Hepatocyte (in vitro differentiated cells): Measurements from ENCODE around the gene PRMT5. TPM values are rescaled to one million over a fixed set of nuclear protein-coding genes. Genes with fewer than 3 reads are reported as not detected.
"Not testable (repeated sequence)": the region's sequence is repeated elsewhere in the genome, so short reads cannot be mapped to it uniquely, and the experiment has no call there.

Experiments used
- DNase-seq: peaks from one replicate; pipeline ENCODE4 v3.0.0-alpha.2; 2016; ENCODE audit warnings: low spot score
- H2AFZ ChIP-seq: fragments of 200-600 bp; sonication (generic); 2 replicates; pipeline ENCODE4 v1.6.0; 2016; ENCODE audit warnings: antibody characterized with exemption, mild to moderate bottlenecking
- H3K27ac ChIP-seq: fragments of 200-600 bp; sonication (generic); 2 replicates; pipeline ENCODE4 v1.5.1; 2016; ENCODE audit warnings: mild to moderate bottlenecking
- H3K27me3 ChIP-seq: fragments of 200-600 bp; sonication (generic); 2 replicates; pipeline ENCODE4 v1.6.1; 2016
- H3K36me3 ChIP-seq: fragments of 200-600 bp; sonication (generic); replicated peaks from 2 replicates; pipeline ENCODE4 v1.5.1; 2016; ENCODE audit warnings: low read depth; ENCODE audit not compliant: insufficient read depth
- H3K4me1 ChIP-seq: fragments of 200-600 bp; sonication (generic); 2 replicates; pipeline ENCODE4 v1.5.1; 2016; ENCODE audit warnings: mild to moderate bottlenecking, moderate library complexity; ENCODE audit not compliant: insufficient read depth
- H3K4me2 ChIP-seq: fragments of 200-600 bp; sonication (generic); 2 replicates; pipeline ENCODE4 v1.6.0; 2016
- H3K4me3 ChIP-seq: fragments of 200-600 bp; sonication (generic); 2 replicates; pipeline ENCODE4 v1.5.1; 2016; ENCODE audit warnings: mild to moderate bottlenecking
- H3K79me2 ChIP-seq: fragments of 200-600 bp; sonication (generic); 2 replicates; pipeline ENCODE4 v1.6.0; 2017; ENCODE audit warnings: mild to moderate bottlenecking
- H3K9me2 ChIP-seq: fragments of 200-600 bp; sonication (generic); replicated peaks from 2 replicates; pipeline ENCODE4 v1.6.0; 2017; ENCODE audit warnings: mild to moderate bottlenecking; ENCODE audit not compliant: insufficient read depth
- H3K9me3 ChIP-seq: fragments of 200-600 bp; sonication (generic); 2 replicates; pipeline ENCODE4 v1.5.1; 2016; ENCODE audit warnings: low read depth, mild to moderate bottlenecking
- H4K20me1 ChIP-seq: fragments of 200-600 bp; sonication (generic); 2 replicates; pipeline ENCODE4 v1.6.0; 2016; ENCODE audit warnings: mild to moderate bottlenecking; ENCODE audit not compliant: insufficient read depth, poor library complexity, severe bottlenecking
- CTCF ChIP-seq: fragments of 200-600 bp; sonication (generic); IDR thresholded peaks from 2 replicates; pipeline ENCODE4 v1.5.1; 2016; ENCODE audit warnings: antibody characterized with exemption, mild to moderate bottlenecking; ENCODE audit not compliant: poor library complexity
- EZH2 ChIP-seq: fragments of 200-600 bp; sonication (generic); IDR thresholded peaks from 2 replicates; pipeline ENCODE4 v1.6.1; 2016; ENCODE audit warnings: antibody characterized with exemption, mild to moderate bottlenecking, borderline replicate concordance
- EZH2phosphoT487 ChIP-seq: fragments of 200-600 bp; sonication (generic); IDR thresholded peaks from one replicate; pipeline ENCODE4 v1.6.1; 2018; ENCODE audit warnings: antibody characterized with exemption, mild to moderate bottlenecking, low read depth, moderate library complexity; ENCODE audit not compliant: unreplicated experiment, severe bottlenecking
- WGBS: methylation state at CpG from one replicate; pipeline ENCODE4 v1.1.6; 2016; ENCODE audit warnings: low lambda C conversion rate; ENCODE audit errors: missing lambda C conversion rate; 5-methylcytosine and 5-hydroxymethylcytosine counted together
- polyA plus RNA-seq: library from polyadenylated mRNA; unstranded; fragments of >200 nt; fragmentation: Nextera tagmentation; extraction: Ambion mirVana; gene quantifications from 2 replicates; pipeline ENCODE4 v1.2.1, GENCODE V29; 2016
- total RNA-seq: library from RNA; depleted of rRNA; stranded (reverse); fragments of >200 nt; gene quantifications from 2 replicates; pipeline ENCODE4 v1.2.3, GENCODE V29; 2014

Gene PRMT5
- total and polyA plus RNA-seq, 2 experiments from 2014 or later: 52.2 to 72.3 TPM

- H3K36me3 ChIP-seq: no peaks in the 10 kb centered on the region
- 52% methylated on average over 4 of the region's 4 CpGs for WGBS
- H3K4me1 ChIP-seq: peaks cover 9% of the 10 kb centered on the region
- no peaks in the 10 kb centered on the region for H3K9me2 ChIP-seq
- H3K4me3 ChIP-seq: no peak overlapping the region
- TF ChIP-seq EZH2 (no peak), EZH2phosphoT487 (no peak), CTCF (no peak)
- H3K4me2 ChIP-seq: no peak overlapping the region
- H3K9me3 ChIP-seq: no peaks in the 10 kb centered on the region
- no peaks in the 10 kb centered on the region for H4K20me1 ChIP-seq
- no peak for DNase-seq
- no peaks in the 10 kb centered on the region for H3K27me3 ChIP-seq
- H2AFZ ChIP-seq: no peak overlapping the region
- peak overlapping the region; percentile 71 for H3K27ac ChIP-seq
- no peaks in the 10 kb centered on the region for H3K79me2 ChIP-seq
Observed at GRCh38 chr14:22966783-22967269, 37.6 kb upstream of the PRMT5 start.

GRCh38 chr14:22965916-22966782 lies 37.0 kb upstream of the PRMT5 start:
- not testable (repeated sequence) for H3K9me2 ChIP-seq, H2AFZ ChIP-seq, H3K4me2 ChIP-seq, H3K4me1 ChIP-seq, H4K20me1 ChIP-seq, DNase-seq, H3K4me3 ChIP-seq, H3K36me3 ChIP-seq, H3K27me3 ChIP-seq, H3K9me3 ChIP-seq, H3K79me2 ChIP-seq
- WGBS: 60% methylated on average over 15 of the region's 15 CpGs
- H3K27ac ChIP-seq: peak overlapping the region; percentile 71

- Histone ChIP-seq H3K9me2 (no peaks in the 10 kb centered on the region), H3K9me3 (no peaks in the 10 kb centered on the region), H3K4me3 (no peak overlapping the region), H3K4me2 (no peak overlapping the region), H3K27me3 (no peaks in the 10 kb centered on the region), H2AFZ (no peak overlapping the region), H3K79me2 (no peaks in the 10 kb centered on the region), H4K20me1 (no peaks in the 10 kb centered on the region), H3K36me3 (no peaks in the 10 kb centered on the region), H3K27ac (no peak overlapping the region), H3K4me1 (peaks cover 9% of the 10 kb centered on the region)
- DNase-seq: no peak
- TF ChIP-seq CTCF (no peak), EZH2 (no peak), EZH2phosphoT487 (no peak)
- 91% methylated on average over 6 of the region's 6 CpGs for WGBS
Observed at GRCh38 chr14:22962061-22962676, 33.0 kb upstream of the PRMT5 start.
